GM18520 (cell line): Measurements from ENCODE around the gene NUDT16.
"Not testable (repeated sequence)": the region's sequence is repeated elsewhere in the genome, so short reads cannot be mapped to it uniquely, and the experiment has no call there.

Source experiments
- ATAC-seq: cut with Tn5 transposase; IDR thresholded peaks from one replicate; pipeline ENCODE4 v1.9.1; 2021; ENCODE audit not compliant: unreplicated experiment

Gene NUDT16

DNA sequence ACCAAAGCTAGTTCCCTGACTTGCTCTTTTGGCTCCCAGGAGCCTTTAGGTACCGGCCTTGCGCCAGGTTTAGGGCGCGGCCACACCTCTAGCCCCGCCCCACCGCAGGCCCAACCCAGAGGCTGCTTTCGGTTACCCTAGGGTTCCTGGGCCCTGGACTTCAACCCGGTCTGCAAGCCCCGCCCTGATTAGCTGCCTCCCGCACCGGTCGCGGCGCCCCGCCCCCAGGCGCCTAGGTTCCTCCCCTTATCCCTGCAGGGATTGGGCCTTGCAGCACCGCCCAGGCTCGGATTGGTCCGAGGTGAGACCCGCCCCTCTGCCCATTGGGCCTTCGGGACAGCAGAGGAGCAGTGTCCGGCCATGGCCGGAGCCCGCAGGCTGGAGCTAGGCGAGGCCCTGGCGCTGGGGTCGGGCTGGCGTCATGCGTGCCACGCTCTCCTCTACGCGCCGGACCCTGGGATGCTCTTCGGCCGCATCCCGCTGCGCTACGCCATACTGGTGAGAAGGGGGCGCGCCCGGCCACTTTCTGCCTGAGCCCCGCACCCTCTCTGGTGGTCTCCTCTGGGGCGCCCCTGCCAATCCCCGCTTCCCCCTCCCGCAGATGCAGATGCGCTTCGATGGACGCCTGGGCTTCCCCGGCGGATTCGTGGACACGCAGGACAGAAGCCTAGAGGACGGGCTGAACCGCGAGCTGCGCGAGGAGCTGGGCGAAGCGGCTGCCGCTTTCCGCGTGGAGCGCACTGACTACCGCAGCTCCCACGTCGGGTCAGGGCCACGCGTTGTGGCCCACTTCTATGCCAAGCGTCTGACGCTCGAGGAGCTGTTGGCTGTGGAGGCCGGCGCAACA, at the start of gene NUDT16:
Gene NUDT16 (plus strand): TSS at position 330 of the 847 bp plus-strand sequence. CDS start 31 bp downstream, at position 361.
- peak; percentile 98 for ATAC-seq

DNA sequence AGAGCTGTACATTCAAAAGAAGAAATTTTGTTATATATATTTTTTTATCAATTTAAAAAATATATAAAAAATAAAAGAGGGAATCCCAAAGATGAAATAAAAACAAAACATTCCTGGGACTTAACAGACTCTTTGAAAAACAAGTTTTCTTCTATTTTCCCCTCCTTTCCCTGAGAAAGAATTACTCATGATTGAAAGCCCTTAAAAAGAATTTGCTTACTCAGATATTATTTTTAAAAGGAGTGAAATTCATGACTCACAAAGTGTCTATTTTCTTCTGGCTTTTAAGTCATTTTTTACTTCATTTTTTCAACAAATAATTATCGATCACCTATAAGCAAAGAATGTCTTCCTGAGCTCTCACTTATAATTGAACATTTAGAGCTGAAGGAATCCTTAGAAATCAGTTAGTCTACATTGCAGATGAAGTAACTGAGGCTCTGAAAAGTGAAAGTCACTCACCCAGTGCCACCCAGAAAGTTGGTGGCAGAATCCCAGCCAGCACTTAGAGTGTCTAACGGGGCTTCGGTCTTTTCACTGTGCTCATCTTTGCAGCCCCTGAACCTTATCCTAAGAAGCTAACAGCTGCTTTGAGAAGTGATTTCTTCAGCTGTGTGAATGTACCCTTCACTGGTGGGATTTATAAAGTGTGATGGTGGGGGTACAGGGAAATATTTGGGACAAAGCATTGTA, 42.5 kb upstream of the NUDT16 start:
- no peak for ATAC-seq

GRCh38 chr3:131341761-131342160, 39.8 kb upstream of the NUDT16 start:
- ATAC-seq, result no peak

DNA sequence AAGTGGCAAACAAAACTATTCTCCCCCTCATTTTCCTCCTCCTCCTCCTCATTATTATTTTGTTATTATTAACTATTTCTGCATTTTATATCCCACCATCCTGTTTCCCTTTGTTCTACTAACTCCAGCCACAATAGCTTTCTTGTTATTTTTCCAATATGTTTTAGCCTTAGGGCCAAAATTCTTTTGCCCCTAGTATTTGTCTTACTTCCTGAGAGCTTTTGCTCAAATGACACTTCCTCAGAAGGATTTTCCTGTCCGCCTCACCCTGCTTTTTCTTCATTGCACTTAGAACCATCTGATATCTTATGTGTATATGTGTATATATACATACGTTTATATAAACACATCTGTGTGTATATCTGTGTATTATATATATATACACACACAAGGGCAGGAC, 32.7 kb upstream of the NUDT16 start:
- no peak for ATAC-seq

DNA sequence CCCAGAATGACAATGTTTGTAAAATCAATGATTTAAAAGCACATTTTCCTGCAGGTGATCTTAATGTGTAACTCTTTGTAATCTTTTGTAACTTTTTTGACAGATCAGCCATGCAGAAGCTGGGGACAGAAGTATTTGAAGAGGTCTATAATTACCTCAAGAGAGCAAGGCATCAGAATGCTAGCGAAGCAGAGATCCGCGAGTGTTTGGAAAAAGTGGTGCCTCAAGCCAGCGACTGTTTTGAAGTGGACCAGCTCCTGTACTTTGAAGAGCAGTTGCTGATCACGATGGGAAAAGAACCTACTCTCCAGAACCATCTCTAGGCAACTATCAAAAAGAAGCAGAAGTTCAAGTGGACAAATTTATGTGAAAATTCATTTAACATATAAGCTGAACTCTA, 32.1 kb upstream of the NUDT16 start:
- no peak for ATAC-seq

DNA sequence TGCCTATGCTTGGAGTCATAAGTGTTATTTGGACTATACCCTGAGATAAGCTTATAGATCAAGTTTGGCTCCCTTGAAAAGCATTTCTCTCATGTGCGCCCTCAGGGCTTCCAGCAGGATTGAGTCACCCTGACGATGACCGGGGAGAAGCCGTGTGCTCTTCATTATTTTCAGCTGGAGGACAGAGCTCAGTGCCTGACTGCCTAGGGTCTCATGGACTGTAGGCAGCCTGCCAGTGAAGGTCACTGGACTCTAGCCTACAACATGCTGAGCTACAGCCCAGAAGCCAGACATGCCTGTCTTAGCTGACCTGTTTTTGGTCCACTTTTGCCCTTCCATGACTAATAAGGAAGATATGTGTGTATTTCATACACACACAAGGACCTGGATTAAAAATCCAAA, 31.6 kb upstream of the NUDT16 start:
- ATAC-seq, result no peak

GRCh38 chr3:131350506-131350905, 31.1 kb upstream of the NUDT16 start:
- ATAC-seq, result no peak

DNA sequence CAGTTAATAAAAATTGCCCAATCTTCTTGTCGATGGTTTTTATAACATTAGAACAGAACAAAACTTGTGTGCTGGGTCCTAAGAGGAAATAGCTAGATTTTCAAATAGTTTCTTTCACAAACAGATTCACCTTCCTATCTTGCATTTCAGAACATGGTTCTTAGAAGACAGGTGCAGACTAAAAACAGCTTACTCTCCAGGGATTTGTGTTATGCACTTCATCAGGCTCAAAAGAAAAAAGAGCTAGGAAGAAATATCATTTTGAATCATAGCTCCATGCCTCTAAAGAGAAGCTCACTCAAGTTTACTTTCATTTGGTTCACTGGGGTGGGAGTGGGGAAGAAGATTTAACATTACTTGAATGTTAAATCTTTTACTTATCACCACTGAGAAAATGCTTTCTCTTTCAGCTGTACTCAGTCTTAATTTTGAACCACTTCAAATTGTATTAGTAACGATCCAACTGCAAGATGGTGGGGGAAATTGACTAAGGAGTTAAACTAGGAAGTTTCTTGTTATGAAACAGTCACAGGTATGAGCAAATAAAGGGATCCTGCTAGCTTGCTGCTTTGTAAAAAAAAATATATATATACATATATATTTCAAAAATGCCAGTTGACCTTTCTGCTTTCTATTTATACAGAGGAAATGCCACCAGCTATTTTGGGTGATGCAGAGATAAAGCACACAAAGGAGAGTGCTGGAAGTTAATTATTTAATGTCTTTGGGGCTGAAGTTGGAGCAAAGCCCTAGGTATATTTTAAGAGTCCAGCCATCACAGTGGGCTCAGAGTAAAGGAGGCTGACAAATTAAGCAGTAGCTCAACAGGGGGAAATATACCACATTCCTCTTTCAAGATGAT, 28.3 kb upstream of the NUDT16 start:
- ATAC-seq, result no peak

DNA sequence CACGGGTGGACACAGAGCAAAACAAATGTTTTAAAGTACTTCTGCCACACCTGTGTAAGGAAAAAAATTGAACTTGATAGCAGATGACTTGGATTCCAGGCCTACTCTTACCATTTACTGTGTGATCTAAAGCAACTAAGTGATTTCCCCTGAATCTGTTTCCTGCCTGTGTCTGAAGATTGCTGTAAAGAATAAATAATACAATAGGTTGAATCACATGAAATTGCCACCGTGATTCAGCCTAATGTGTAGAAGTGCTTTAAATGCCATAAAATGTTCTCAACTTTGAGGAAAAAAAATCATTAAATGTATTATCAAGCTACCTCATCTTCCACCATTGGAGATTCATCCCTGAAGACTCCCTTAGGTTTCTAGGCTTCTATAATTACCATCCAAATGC, 27.6 kb upstream of the NUDT16 start:
- ATAC-seq, result no peak

DNA sequence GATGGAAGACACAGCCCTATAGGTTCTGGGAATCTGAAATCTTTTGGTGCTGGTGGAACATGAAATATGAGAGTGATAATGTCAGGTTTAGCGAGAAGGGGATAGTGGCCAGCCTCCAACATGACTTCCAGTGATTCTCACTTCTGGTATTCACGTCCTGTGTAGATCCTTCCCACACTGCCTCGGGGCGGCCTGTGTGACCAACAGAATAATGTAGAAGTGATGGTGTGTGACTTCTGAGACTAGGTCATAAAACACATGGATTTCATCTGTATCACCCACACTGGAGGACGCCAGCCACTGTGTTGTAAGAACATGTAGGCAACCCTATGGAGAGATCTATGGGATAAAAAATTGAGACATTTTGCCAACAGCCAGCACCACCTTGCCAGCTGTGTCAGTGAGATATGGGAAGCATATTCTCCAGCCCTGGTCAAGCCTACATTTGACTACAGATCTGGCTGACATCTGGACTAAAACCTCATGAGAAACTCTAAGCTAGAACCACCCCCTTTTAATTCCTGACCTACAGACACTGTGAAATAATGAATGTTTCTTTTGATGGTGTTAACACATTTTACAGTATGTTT, 25.5 kb upstream of the NUDT16 start:
- ATAC-seq, result no peak

DNA sequence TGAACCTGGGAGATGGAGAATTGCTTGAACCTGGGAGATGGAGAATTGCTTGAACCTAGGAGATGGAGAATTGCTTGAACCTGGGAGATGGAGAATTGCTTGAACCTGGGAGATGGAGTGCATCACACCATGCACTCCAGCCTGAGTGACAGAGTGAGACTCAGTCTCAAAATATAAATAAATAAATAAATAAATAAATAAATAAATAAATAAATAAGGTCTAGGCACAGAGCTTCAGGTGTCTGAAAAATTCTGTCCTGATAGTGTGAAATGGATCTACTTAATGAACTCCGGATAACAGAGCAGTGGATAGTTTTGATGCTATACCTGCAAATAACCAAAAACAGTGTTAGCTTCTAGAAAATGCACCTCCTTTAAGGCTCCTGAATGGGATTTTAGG, 24.3 kb upstream of the NUDT16 start:
- ATAC-seq, result no peak

DNA sequence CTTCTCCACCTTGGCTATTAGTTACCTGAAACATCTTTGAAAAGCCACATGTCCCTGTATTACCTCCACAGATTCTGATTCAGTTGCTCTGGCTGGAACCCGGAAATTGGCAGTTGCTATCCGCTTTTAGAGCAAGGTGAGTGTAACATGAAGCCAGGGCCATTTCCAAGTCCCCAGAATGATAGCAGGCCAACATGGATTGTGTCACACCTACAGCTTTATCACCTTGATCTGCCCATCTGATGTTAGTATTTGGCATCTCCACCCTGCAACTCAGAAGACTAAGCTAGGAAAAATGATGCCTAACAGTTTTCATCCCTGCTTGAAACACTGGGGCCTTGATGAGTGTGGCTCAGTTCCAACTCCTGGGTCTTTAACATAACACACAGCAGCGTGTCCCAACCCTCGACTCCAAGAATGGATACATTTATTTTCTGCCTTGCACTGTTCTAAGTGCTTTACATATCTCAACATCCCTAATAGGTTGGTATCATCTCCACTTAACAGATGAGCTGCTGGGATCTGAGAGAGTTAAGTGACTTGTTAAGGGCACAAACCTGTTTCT, 21.3 kb upstream of the NUDT16 start:
- no peak for ATAC-seq

DNA sequence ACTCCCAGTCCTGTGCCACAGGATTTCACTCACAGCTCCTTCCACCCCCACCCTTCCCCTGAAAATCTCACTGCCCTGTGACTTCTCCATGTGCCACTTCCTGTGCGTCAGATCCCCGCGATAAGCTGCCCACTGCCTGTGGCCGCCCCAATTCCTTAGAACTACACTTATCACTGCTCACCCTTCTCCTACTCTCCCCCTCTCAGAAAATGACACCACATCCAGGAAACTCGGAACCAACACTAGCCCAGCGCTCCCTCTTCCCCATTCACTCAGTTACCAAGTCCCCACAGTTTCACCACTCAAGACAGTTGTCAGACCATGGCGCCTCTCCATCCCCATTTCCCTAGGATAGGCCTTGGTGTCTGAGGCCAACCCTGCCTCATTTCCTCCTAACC, 20.5 kb upstream of the NUDT16 start:
- ATAC-seq, result not testable (repeated sequence)

DNA sequence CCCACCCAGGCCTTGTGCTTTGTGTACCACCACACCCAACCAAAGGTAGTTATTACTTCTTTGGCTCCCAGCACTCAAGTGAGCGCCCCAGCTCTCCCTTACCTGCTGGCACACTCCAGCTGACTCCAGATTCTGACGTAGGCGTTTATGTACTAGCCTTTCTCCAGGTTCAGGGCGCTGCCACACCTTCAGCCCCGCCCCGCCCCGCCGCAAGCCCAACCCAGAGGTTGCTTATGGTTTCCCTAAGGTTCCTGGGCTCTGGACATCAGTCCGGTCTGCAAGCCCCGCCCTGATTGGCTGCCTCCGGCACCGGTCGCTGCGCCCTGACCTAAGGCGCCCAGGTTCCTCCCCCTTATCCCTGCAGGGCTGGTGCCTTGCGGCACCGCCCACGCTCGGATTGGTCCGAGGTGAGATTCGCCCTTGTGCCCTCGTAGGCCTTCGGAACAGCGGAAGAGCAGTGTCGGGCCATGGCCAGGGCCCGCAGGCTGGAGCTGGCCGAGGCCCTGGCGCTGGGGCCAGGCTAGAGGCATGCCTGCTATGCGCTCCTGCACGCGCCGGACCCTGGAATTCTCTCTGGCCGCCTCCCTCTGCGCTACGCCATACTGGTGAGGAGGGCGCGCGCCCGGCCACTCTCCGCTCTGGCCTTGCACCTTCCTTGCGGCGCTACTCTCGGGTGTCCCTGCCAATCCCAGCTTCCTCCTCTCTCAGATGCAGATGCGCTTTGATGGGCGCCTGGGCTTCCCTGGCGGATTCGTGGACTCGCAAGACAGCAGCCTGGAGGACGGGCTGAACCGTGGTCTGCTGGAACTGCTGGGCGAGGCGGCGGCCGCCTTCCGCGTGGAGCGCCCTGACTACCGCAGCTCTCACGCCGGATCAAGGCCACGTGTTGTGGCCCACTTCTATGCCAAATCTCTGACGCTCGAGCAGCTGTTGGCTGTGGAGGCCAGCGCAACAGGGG, 19.8 kb upstream of the NUDT16 start:
- no peak for ATAC-seq

- no peak for ATAC-seq
These were observed 18.3 kb upstream of the NUDT16 start for GRCh38 chr3:131363275-131363674.

DNA sequence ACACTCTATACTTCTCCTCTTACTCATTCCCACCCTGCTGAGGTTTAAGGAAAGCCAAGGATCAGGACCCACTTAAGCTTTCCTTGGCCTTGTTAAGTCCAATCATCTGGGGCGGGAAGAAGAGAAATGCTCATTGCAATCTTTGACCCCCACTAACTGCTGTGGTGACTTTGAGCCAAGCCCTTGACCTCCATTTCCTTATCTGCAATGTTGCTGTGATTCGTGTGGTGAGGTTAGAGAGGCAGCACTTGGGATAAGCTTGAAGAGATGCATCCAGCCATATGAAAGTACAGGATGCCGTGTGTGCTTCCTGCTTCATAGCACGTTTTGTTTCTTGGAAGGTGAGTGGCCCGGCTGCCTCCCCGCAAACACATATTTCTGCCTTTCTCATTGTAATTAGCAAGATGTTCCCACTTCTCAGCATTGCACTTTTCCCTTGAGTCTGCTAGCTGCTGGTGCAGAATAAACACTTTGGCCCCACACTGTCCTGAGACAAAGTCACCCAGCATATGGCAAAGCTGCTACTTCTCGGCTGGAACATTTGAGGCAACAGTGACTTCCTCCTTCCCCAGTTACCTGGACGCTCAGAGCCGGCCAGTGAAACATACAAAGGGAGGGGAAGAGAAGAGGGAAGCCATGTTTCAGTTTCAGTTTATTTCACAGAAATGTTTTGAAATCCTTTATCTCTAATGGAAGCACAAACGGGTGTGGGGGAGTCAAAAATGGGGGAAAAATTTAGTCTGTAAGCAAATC, 10.5 kb upstream of the NUDT16 start:
- no peak for ATAC-seq

GRCh38 chr3:131371688-131372066, 9.9 kb upstream of the NUDT16 start:
- ATAC-seq, result no peak

- ATAC-seq, result no peak
These were observed 6.8 kb upstream of the NUDT16 start for GRCh38 chr3:131374741-131375140.
